Activated gamma-delta T cell (primary cell): ENCODE measurements around the gene ARID5A.
A peak's percentile ranks its signal among the peaks of the same experiment; 100 is the strongest.

Source experiments
- DNase-seq: peaks from one replicate; lab custom pipeline; 2025; lab: John Stamatoyannopoulos, UW

ARID5A gene

DNA sequence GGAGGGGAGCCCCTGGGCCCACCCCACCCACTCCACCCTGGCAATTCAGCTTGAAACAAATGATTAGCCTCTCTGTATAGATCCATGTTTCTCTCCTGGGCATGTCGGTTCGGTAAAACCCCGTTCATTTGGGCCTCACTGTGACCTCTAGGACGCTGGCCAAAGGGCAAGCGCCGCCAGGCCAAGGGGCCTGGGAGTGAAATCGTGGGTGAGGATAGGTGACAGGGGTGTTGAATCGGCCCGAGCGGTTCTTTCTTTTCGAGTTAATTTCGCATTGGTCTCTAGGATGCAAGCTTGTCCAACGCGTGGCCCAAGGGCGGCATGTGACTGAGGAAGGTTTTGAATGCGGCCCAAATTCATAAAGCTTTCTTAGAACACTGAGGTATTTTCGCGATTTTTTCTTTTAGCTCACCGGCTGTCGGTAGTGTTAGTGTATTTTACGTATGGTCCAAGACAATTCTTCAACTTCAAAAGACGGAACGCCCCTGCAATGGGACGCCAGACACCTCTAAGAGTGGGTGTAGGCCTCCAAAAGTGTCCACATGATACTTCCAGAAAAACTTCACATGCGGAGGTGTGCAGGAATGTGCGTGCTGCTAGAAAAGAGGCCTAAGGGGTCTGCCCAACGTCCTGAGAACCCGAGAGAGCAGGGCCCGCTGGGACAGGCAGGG, 9.8 kb upstream of the ARID5A start:
- DNase-seq = no peak

DNA sequence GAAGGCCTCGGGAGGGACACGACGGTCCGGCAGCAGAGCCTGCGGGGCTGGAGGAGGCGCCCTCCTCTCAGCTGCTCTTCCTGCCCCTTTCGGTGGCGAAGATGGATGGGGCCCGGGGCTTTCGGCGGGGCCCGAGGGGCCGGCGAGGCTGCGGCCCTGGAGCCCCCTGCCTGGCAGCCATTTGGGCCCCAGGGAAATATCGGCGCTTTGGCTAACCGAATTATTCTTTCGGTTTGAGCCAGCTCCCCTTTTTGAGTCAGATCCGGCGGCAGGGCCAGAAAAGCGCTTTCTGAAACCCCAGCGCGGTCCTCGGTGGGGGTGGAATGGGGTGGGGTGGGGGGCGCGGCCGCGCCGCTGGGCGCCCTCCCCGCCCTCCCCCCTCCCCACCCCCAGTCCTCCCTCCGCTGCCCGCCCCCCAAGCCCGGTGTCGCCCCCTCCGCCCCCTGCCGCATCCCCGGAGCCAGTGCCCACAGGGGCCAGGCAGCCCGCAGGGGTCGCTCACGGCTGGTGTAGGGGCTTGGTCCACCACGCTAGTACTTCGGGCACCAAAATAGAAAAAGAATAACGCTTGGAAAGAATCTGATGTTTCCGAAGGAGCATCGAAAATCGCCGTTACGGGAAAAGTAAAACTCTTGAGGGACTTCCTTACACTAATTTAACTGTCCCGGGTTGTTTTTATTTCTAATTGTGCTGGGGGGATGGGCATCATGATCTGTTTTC, 9.1 kb upstream of the ARID5A start:
- DNase-seq = peak; percentile 33

DNA sequence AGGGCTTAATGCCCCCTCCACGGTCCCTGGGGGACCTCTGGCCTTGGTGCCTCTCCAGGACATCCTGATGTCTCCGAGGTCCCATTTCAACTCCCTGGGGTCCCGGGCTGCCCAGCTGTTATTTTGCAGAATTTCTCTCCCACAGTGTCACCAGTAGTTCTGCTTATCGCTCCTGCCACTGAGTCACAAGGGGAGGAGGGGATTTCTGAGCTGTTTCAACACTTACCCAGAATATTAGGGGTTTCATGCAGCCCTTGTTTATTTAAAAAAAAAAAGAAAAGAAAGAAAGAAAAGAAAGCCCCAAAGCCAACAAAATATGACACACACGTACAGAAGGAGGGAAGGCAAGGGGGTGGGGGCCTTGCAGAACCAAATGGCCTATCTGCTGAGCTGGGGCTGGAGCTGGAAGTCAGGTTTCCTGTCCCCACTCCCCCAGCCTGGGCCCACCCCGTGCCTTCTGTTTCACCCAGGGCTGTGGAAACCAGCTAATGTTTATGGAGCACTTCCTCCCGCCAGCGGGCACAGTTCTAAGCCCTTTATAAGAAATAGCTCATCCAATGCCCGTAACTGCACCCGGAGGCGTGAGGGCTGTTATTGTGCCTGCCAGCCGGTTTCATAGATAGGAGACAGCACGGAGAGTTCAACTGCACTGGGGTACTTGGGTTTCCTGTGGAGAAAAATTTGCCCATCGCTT, 8.4 kb upstream of the ARID5A start:
- no peak for DNase-seq

- DNase-seq = no peak
Observed at GRCh38 chr2:96528700-96529375, 7.7 kb upstream of the ARID5A start.

GRCh38 chr2:96529376-96530143, 7.0 kb upstream of the ARID5A start:
- DNase-seq = no peak

- DNase-seq = no peak
Observed at GRCh38 chr2:96530144-96530430, 6.5 kb upstream of the ARID5A start.

GRCh38 chr2:96530474-96531357, 5.8 kb upstream of the ARID5A start:
- DNase-seq = no peak

- DNase-seq = no peak
Observed at GRCh38 chr2:96531366-96531765, 5.2 kb upstream of the ARID5A start.

GRCh38 chr2:96531872-96532505, 4.6 kb upstream of the ARID5A start:
- peak; percentile 49 for DNase-seq

DNA sequence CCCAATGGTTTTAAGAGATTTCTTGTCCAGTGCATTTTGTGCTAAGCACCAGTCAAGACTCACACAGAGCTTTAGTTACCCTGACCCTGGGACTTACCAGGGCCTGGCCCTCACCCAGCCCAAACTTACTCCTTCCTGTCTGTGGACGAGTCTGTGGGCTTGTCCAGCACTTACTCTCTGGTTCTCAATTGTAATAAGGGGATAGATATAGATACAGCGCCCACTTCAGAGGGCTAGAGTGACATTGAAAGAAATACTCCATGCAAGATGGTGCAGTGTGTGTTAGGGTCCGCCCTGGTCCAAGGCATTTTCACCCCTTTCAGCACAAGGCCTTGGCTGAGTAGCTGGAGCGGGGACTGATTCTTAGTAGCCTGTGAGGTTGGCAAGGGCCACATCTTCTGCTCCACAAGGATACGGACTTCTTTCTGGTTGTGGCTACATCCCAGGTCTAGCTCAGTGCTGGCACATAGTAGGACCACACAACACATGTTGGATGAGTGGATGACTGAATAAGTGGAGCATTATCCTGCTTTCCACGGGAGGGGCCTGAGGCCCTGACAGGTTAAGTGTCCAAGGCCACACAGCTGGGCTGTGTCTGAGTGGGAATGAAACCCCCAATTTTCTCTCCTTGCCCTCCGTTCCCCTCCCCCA, 3.8 kb upstream of the ARID5A start:
- DNase-seq = no peak

- no peak for DNase-seq
Observed at GRCh38 chr2:96533292-96534073, 3.1 kb upstream of the ARID5A start.

- no peak for DNase-seq
Observed at GRCh38 chr2:96534141-96534540, 2.4 kb upstream of the ARID5A start.

DNA sequence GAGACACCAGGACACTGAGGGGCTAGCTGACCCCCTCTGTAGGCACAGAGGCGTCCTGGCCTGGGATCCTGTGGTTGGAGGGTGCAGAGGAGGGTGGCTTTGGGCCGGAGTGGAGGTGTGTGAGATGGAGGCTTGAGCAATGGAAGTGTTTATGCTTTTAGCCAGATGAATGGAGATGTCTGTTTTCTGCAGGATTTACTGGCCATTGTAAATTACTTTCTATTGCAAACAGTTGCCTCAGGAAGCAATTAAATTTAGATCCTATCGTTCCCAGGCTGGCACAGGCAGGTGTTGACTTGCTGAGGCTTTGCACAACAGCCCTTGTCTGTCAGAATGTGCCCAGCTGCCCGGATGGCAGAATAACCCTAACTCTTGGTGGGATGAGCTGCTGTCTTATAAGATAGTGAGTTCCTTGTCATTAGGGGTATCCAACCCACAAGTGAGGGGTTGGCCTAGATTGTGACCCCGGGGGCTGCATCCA, 1.8 kb upstream of the ARID5A start:
- no peak for DNase-seq

DNA sequence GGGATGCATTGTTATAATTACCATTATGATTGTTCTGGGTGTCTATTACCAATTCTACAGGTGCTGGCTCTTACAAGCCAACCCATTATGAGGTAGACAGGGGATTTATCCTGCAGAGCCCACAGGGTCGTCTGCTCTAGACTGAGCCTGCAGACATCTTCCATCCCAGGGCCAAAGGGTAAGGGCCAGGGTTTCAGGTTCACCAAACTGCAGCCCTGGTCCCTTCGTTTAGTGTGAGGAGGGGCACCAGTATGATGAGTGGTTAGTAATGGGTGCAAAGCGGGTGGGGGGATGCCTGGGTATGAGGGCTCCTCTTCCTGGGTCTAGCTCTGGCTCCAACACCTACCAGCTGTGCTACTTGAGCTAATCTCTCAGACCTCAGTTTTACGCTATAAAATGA, 1.2 kb upstream of the ARID5A start:
- DNase-seq = no peak

- DNase-seq = peak; percentile 88
Observed at GRCh38 chr2:96537066-96537733, 648 bp downstream of the ARID5A start.

- DNase-seq = peak; percentile 40
Observed at GRCh38 chr2:96537734-96538486, 1.4 kb downstream of the ARID5A start.

DNA sequence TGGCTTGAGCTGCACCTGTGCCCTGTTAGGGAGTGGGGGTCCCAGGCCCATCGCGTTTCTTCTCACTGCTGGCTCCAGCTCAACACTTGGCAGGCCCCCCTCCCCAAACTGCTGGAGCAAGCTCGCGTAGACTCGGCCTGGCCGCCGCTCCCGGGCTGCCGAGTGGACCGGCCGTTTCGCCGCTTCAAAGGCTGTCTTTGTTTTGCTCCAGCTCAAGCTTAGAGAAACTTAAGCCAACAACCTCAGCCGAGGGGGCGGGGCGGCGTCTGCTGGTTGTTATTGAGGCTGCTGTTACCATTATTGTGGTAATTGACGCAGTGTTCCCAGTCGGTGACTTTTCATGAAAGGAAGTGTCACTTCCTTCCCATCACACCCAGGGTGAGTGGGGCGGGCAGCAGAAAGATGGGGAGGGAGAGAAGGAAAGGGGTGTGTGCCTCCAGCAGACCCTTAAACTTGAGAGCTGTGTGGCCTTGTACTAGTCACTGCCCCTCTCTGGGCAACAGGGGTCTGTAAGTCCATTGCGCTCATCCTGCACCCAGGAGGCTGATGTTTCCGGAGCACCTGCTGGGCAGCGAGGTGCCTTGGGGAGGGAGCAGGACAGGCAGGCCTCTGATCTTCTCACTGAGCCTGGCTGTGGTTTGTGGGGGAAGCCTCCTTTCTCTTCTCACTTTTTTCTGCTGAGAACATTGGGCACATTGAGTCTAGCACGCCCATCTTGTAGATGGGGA, 2.1 kb downstream of the ARID5A start:
- peak; percentile 81 for DNase-seq
